ENCODE data around the gene IPO9.

- TF ChIP-seq CTCF (IDR thresholded peaks at IDR 0.05) (no peak), POLR2A (IDR thresholded peaks at IDR 0.05) (no peak), POLR2AphosphoS5 (IDR thresholded peaks at IDR 0.05; ENCODE audit: insufficient read depth in 1 of 2, low read depth in 1 of 2) (no peak)
These were observed 45.7 kb downstream of the IPO9 start for GRCh38 chr1:201874672-201875071.
